SH-SY5Y (cell line): ENCODE data around the gene ITPRID2.

Experiments
- GATA2 ChIP-seq: IDR thresholded peaks from 2 replicates; pipeline ENCODE4 v1.6.1; 2011; ENCODE audit warnings: mild to moderate bottlenecking, low read depth, low read length
- GATA3 ChIP-seq: IDR thresholded peaks from 2 replicates; pipeline ENCODE4 v1.6.1; 2011; ENCODE audit warnings: low read depth, mild to moderate bottlenecking, low read length, moderate library complexity

DNA sequence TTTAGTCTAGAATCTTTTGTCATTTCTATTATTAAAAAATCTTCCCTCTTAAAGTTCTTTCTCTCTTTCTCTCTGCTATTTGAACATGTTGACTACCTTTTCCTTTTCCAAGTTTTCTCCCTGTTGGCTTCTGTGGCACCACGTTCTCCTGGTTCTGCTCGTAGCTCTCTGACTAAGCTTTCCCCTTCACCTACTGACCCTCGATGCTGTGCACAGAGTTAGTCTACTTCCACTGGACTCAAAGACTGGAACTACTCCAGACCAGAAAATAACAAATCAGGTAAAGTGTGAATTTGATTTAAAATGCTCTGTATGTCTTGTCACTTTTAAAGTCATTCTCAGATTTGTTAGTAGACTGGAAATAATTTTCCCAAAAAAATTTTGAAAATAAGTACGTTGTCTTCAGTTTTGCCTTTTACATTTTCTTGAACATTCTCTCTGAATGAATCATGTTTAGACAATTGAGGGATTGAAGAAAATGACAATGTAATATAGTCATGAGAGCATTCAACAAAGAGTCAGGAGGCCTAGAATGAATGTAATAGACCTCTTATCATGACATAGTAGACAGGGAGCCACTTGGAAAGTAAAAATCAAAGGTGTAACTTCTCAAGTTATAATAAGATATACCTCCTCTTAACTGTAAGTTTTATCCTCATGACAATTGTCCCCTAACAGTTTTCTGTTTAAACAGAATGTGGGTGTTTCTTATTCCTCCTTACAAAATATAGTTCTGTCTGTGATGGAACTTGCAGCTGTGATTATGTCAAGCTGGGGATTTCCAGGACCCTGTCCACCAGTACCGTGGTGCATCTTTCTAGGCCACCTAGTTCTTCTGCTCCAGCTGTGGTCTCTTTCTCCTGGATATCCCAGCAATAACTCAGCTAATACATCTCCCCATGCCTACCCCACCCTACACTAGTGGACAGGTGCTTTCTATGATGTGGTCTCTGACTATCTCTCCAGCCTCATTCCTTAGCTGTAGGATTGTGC lies 25.5 kb downstream of the ITPRID2 start:
- TF ChIP-seq GATA2 (no peak), GATA3 (no peak)
